ENCODE data around the gene CFAP61. TPM values are rescaled to one million over a fixed set of nuclear protein-coding genes. Genes with fewer than 3 reads are reported as not detected.

CFAP61 gene
- total and polyA plus RNA-seq, 9 of the 15 experiments (the other 6 are each of a cell fraction or from before 2014, with no cell fraction given), result 0.11 TPM; not detected in 8

- CTCF ChIA-PET (ENCODE audit: low intra/inter-chr PET ratio), result no interaction called here
- H4K20me1 ChIP-seq (replicated peaks; ENCODE audit: control insufficient read depth, insufficient read depth, low read length), result no peaks in the 10 kb centered on the region
- no peaks in the 10 kb centered on the region for H3K9me3 ChIP-seq (replicated peaks; ENCODE audit: control insufficient read depth, insufficient read depth, low read depth, low read length)
- BruUV-seq (replicated peaks), result no TSS peak
- TF ChIP-seq RCOR1 (IDR thresholded peaks at IDR 0.05; ENCODE audit: borderline replicate concordance in 1 of 2, low read depth in 2 of 2, low read length in 2 of 2) (no peak), ZKSCAN3 (CRISPR knock-in tag; IDR thresholded peaks at IDR 0.05) (no peak), BRD4 (IDR thresholded peaks at IDR 0.05) (no peak), SMARCE1 (IDR thresholded peaks at IDR 0.05) (no peak), RHOXF2B (CRISPR knock-in tag; conservative IDR thresholded peaks at IDR 0.05) (no peak), PTRF (tag; IDR thresholded peaks at IDR 0.05) (no peak), RFX5 (IDR thresholded peaks at IDR 0.05; ENCODE audit: low read depth, low read length) (no peak), CBX8 (IDR thresholded peaks at IDR 0.05; ENCODE audit: borderline replicate concordance, extremely low read depth, low read depth, low read length, poor library complexity, severe bottlenecking) (no peak), HLTF (IDR thresholded peaks at IDR 0.05) (no peak), FUS (optimal IDR thresholded peaks at IDR 0.05; ENCODE audit: low read depth, low read length) (no peak), IRF2 (CRISPR knock-in tag; IDR thresholded peaks at IDR 0.05) (no peak)
- H3K79me2 ChIP-seq (ENCODE audit: control insufficient read depth, insufficient read depth, low read length), result no peaks in the 10 kb centered on the region
- peaks cover 0 to 6% of the 10 kb centered on the region in 2 experiments; a peak in 1 of 5 replicates for H3K27me3 ChIP-seq (ENCODE audit: control insufficient read depth in 2 of 2, insufficient read depth in 2 of 2, low read length in 2 of 2)
- H2AFZ ChIP-seq (ENCODE audit: low read depth, low read length), result no peak overlapping the region
- 0% methylated on average over 6 of the region's 6 CpGs for WGBS (ENCODE audit: insufficient coverage, low coverage, missing lambda C conversion rate)
- no peak overlapping the region for H3K4me2 ChIP-seq (ENCODE audit: insufficient read depth, low read length)
- FAIRE-seq, result no peak
- H3K27ac ChIP-seq (ENCODE audit: extremely low read depth, low read depth, low read length), result no peak overlapping the region
- no peaks in the 10 kb centered on the region for H3K36me3 ChIP-seq (ENCODE audit: control insufficient read depth, insufficient read depth, low read length)
- in situ Hi-C loops (cut with MboI) (no loop called here), intact Hi-C loops (cut with micrococcal nuclease) (no loop called here)
- H3K9me1 ChIP-seq (ENCODE audit: control insufficient read depth, insufficient read depth, low read length), result no peaks in the 10 kb centered on the region
- POLR2A ChIA-PET, result no interaction called here
- H3K9ac ChIP-seq (ENCODE audit: insufficient read depth in 1 of 2, low read depth in 2 of 2, low read length in 2 of 2), result no peak overlapping the region
- no peak for DNase-seq (ENCODE audit: extremely low read depth in 1 of 4, low spot score in 3 of 4)
- no peaks in the 10 kb centered on the region for H3K4me1 ChIP-seq (replicated peaks in 1 of 2; ENCODE audit: control insufficient read depth in 2 of 2, insufficient read depth in 2 of 2, low read length in 2 of 2)
- H3K4me3 ChIP-seq, result no peak overlapping the region
- no peak for ATAC-seq
These were observed 196.4 kb downstream of the CFAP61 start for GRCh38 chr20:20248620-20249200.
